Activated naive CD8-positive, alpha-beta T cell treated with anti-CD3 and anti-CD28 coated beads for 36 hours (primary cell): ENCODE data around the gene MEI1. TPM values are rescaled to one million over a fixed set of nuclear protein-coding genes. Genes with fewer than 3 reads are reported as not detected.
A peak's percentile ranks its signal among the peaks of the same experiment; 100 is the strongest.
"Not testable (repeated sequence)": the region's sequence is repeated elsewhere in the genome, so short reads cannot be mapped to it uniquely, and the experiment has no call there.

ENCODE experiments used
- DNase-seq: peaks from one replicate; pipeline ENCODE4 v3.0.0; 2021
- H3K27ac Mint-ChIP-seq: one replicate; pipeline ENCODE4 v1.8.0; 2022; ENCODE audit warnings: mild to moderate bottlenecking, moderate library complexity, mixed read lengths
- H3K27me3 Mint-ChIP-seq: one replicate; pipeline ENCODE4 v1.8.0; 2022; ENCODE audit warnings: mild to moderate bottlenecking, mixed read lengths
- H3K36me3 Mint-ChIP-seq: one replicate; pipeline ENCODE4 v1.8.0; 2021; ENCODE audit warnings: mild to moderate bottlenecking, mixed read lengths
- H3K4me1 Mint-ChIP-seq: one replicate; pipeline ENCODE4 v1.8.0; 2021; ENCODE audit warnings: mixed read lengths
- H3K4me3 Mint-ChIP-seq: one replicate; pipeline ENCODE4 v1.8.0; 2022; ENCODE audit warnings: mild to moderate bottlenecking, moderate library complexity, mixed read lengths
- H3K9me3 Mint-ChIP-seq: one replicate; pipeline ENCODE4 v1.8.0; 2022; ENCODE audit warnings: mixed read lengths
- total RNA-seq, 2 experiments: library from RNA; stranded (reverse); gene quantifications; one replicate each; pipeline ENCODE4 v1.2.3, GENCODE V29; 2021

MEI1 gene
- total RNA-seq, 2 experiments from 2014 or later: 23.4 to 28.8 TPM

- H3K27me3 Mint-ChIP-seq, DNase-seq, H3K27ac Mint-ChIP-seq, H3K9me3 Mint-ChIP-seq, H3K4me3 Mint-ChIP-seq: not testable (repeated sequence)
- peaks cover 13% of the 10 kb centered on the region for H3K4me1 Mint-ChIP-seq
- H3K36me3 Mint-ChIP-seq: peaks cover 23% of the 10 kb centered on the region
Measured at GRCh38 chr22:41672096-41672495, 27.2 kb upstream of the MEI1 start.

GRCh38 chr22:41672780-41673509, 26.4 kb upstream of the MEI1 start:
- H3K4me1 Mint-ChIP-seq: peaks cover 8% of the 10 kb centered on the region
- peaks cover 27% of the 10 kb centered on the region for H3K36me3 Mint-ChIP-seq
- H3K27ac Mint-ChIP-seq: no peak overlapping the region
- no peak overlapping the region for H3K4me3 Mint-ChIP-seq
- H3K9me3 Mint-ChIP-seq: no peaks in the 10 kb centered on the region
- H3K27me3 Mint-ChIP-seq: no peaks in the 10 kb centered on the region
- no peak for DNase-seq

- Mint-ChIP-seq H3K27me3 (no peaks in the 10 kb centered on the region), H3K4me1 (peaks cover 10% of the 10 kb centered on the region), H3K4me3 (no peak overlapping the region), H3K9me3 (no peaks in the 10 kb centered on the region), H3K36me3 (peaks cover 36% of the 10 kb centered on the region), H3K27ac (no peak overlapping the region)
- no peak for DNase-seq
Measured at GRCh38 chr22:41674846-41675340, 24.4 kb upstream of the MEI1 start.

- Mint-ChIP-seq H3K27ac (no peak overlapping the region), H3K4me1 (peaks cover 19% of the 10 kb centered on the region), H3K4me3 (no peak overlapping the region), H3K27me3 (no peaks in the 10 kb centered on the region), H3K36me3 (peaks cover 42% of the 10 kb centered on the region), H3K9me3 (no peaks in the 10 kb centered on the region)
- DNase-seq: no peak
Measured at GRCh38 chr22:41676134-41676533, 23.2 kb upstream of the MEI1 start.

GRCh38 chr22:41681616-41682015, 17.7 kb upstream of the MEI1 start:
- H3K4me3 Mint-ChIP-seq: peak overlapping the region; percentile 94
- peak overlapping the region; percentile 97 for H3K27ac Mint-ChIP-seq
- H3K4me1 Mint-ChIP-seq: peaks cover 25% of the 10 kb centered on the region
- no peaks in the 10 kb centered on the region for H3K27me3 Mint-ChIP-seq
- no peak for DNase-seq
- H3K36me3 Mint-ChIP-seq: peaks cover 33% of the 10 kb centered on the region
- no peaks in the 10 kb centered on the region for H3K9me3 Mint-ChIP-seq

- H3K4me1 Mint-ChIP-seq: peaks cover 27% of the 10 kb centered on the region
- peak overlapping the region; percentile 94 for H3K4me3 Mint-ChIP-seq
- H3K36me3 Mint-ChIP-seq: peaks cover 31% of the 10 kb centered on the region
- peak overlapping the region; percentile 97 for H3K27ac Mint-ChIP-seq
- DNase-seq: peak; percentile 85
- no peaks in the 10 kb centered on the region for H3K9me3 Mint-ChIP-seq
- no peaks in the 10 kb centered on the region for H3K27me3 Mint-ChIP-seq
Measured at GRCh38 chr22:41682033-41682807, 17.1 kb upstream of the MEI1 start.

- H3K36me3 Mint-ChIP-seq: peaks cover 33% of the 10 kb centered on the region
- H3K9me3 Mint-ChIP-seq: no peaks in the 10 kb centered on the region
- H3K27me3 Mint-ChIP-seq: no peaks in the 10 kb centered on the region
- H3K27ac Mint-ChIP-seq: peak overlapping the region; percentile 97
- H3K4me1 Mint-ChIP-seq: peaks cover 27% of the 10 kb centered on the region
- H3K4me3 Mint-ChIP-seq: peak overlapping the region; percentile 94
- DNase-seq: no peak
Measured at GRCh38 chr22:41683052-41683451, 16.3 kb upstream of the MEI1 start.

- H3K9me3 Mint-ChIP-seq: no peaks in the 10 kb centered on the region
- no peak overlapping the region for H3K27ac Mint-ChIP-seq
- no peaks in the 10 kb centered on the region for H3K27me3 Mint-ChIP-seq
- peaks cover 31% of the 10 kb centered on the region for H3K36me3 Mint-ChIP-seq
- peaks cover 22% of the 10 kb centered on the region for H3K4me1 Mint-ChIP-seq
- DNase-seq: no peak
- H3K4me3 Mint-ChIP-seq: no peak overlapping the region
Measured at GRCh38 chr22:41683616-41684015, 15.7 kb upstream of the MEI1 start.

- no peak overlapping the region for H3K27ac Mint-ChIP-seq
- H3K4me1 Mint-ChIP-seq: peaks cover 22% of the 10 kb centered on the region
- H3K4me3 Mint-ChIP-seq: no peak overlapping the region
- peaks cover 31% of the 10 kb centered on the region for H3K36me3 Mint-ChIP-seq
- no peaks in the 10 kb centered on the region for H3K9me3 Mint-ChIP-seq
- no peak for DNase-seq
- no peaks in the 10 kb centered on the region for H3K27me3 Mint-ChIP-seq
Measured at GRCh38 chr22:41684194-41684593, 15.1 kb upstream of the MEI1 start.

GRCh38 chr22:41686890-41687289, 12.4 kb upstream of the MEI1 start:
- Mint-ChIP-seq H3K36me3 (peaks cover 24% of the 10 kb centered on the region), H3K4me1 (peaks cover 20% of the 10 kb centered on the region), H3K4me3 (peak overlapping the region; percentile 95), H3K27ac (peak overlapping the region; percentile 20)
- not testable (repeated sequence) for H3K27me3 Mint-ChIP-seq, H3K9me3 Mint-ChIP-seq, DNase-seq

GRCh38 chr22:41687901-41688364, 11.4 kb upstream of the MEI1 start:
- peak overlapping the region; percentile 98 for H3K27ac Mint-ChIP-seq
- peaks cover 17% of the 10 kb centered on the region for H3K4me1 Mint-ChIP-seq
- no peaks in the 10 kb centered on the region for H3K27me3 Mint-ChIP-seq
- peak; percentile 27 for DNase-seq
- H3K9me3 Mint-ChIP-seq: no peaks in the 10 kb centered on the region
- peak overlapping the region; percentile 95 for H3K4me3 Mint-ChIP-seq
- peaks cover 19% of the 10 kb centered on the region for H3K36me3 Mint-ChIP-seq

- H3K9me3 Mint-ChIP-seq: no peaks in the 10 kb centered on the region
- H3K36me3 Mint-ChIP-seq: peaks cover 18% of the 10 kb centered on the region
- H3K27me3 Mint-ChIP-seq: no peaks in the 10 kb centered on the region
- H3K4me3 Mint-ChIP-seq: peak within 1 kb of the TSS; percentile 95
- H3K4me1 Mint-ChIP-seq: peaks cover 17% of the 10 kb centered on the region
- DNase-seq: peak; percentile 93
- H3K27ac Mint-ChIP-seq: peak within 1 kb of the TSS; percentile 98
Measured at GRCh38 chr22:41688365-41689211, 10.7 kb upstream of the MEI1 start, which contains the start of gene SNU13. TSS of gene SNU13 (minus strand) at chr22:41688867. CDS start at chr22:41688796, 71 bp downstream.

GRCh38 chr22:41690476-41690875, 8.8 kb upstream of the MEI1 start:
- peaks cover 11% of the 10 kb centered on the region for H3K4me1 Mint-ChIP-seq
- H3K36me3 Mint-ChIP-seq: peaks cover 18% of the 10 kb centered on the region
- no peak overlapping the region for H3K4me3 Mint-ChIP-seq
- H3K27me3 Mint-ChIP-seq: no peaks in the 10 kb centered on the region
- peak overlapping the region; percentile 98 for H3K27ac Mint-ChIP-seq
- DNase-seq: no peak
- H3K9me3 Mint-ChIP-seq: no peaks in the 10 kb centered on the region

- Mint-ChIP-seq H3K4me1 (peaks cover 11% of the 10 kb centered on the region), H3K9me3 (no peaks in the 10 kb centered on the region), H3K27ac (no peak overlapping the region)
Measured at GRCh38 chr22:41695211-41695610, 4.1 kb upstream of the MEI1 start.

More at GRCh38 chr22:41695211-41695610, 4.1 kb upstream of the MEI1 start:
- Mint-ChIP-seq H3K4me3 (no peak overlapping the region), H3K36me3 (peaks cover 5% of the 10 kb centered on the region), H3K27me3 (no peaks in the 10 kb centered on the region)
- DNase-seq: no peak
